HepG2 (cell line): ENCODE measurements around the gene BBS9. TPM values are rescaled to one million over a fixed set of nuclear protein-coding genes. Genes with fewer than 3 reads are reported as not detected.

Experiments
- AHDC1 ChIP-seq: sonication (generic); formaldehyde crosslinking; IDR thresholded peaks from 2 replicates; pipeline ENCODE4 v1.5.1; 2020; ENCODE audit warnings: mild to moderate bottlenecking, missing genetic modification reagents, borderline replicate concordance
- HOXA5 ChIP-seq: sonication (generic); formaldehyde crosslinking; IDR thresholded peaks from 2 replicates; pipeline ENCODE4 v1.4.0; 2020; ENCODE audit warnings: missing genetic modification reagents
- MAFF ChIP-seq: IDR thresholded peaks from 2 replicates; pipeline ENCODE4 v1.6.1; 2011; ENCODE audit warnings: low read depth, low read length, improper control_type of control experiment
- MEIS2 ChIP-seq: sonication (generic); formaldehyde crosslinking; IDR thresholded peaks from 2 replicates; pipeline ENCODE4 v1.9.0; 2021; ENCODE audit warnings: mild to moderate bottlenecking, missing genetic modification reagents
- ONECUT2 ChIP-seq: sonication (generic); formaldehyde crosslinking; IDR thresholded peaks from 2 replicates; pipeline ENCODE4 v1.4.0; 2020; ENCODE audit warnings: missing genetic modification reagents
- PBX2 ChIP-seq: IDR thresholded peaks from 2 replicates; pipeline ENCODE4 v1.6.1; 2016; ENCODE audit warnings: control low read depth
- ZNF317 ChIP-seq: sonication (generic); formaldehyde crosslinking; IDR thresholded peaks from 2 replicates; pipeline ENCODE4 v1.5.0; 2020; ENCODE audit warnings: mild to moderate bottlenecking, missing genetic modification reagents
- polyA plus RNA-seq, 8 experiments: library from polyadenylated mRNA; depleted of rRNA in 3 of 8; stranded (reverse) in 7 of 8; unstranded in 1 of 8; fragments of >200 nt; fragmentation: Illumina TruSeq in 4 of 8; extraction: Trizol in 4 of 8; gene quantifications; 2 replicates each; pipeline versions ENCODE4 v1.2.1 to v1.2.3, GENCODE V29; 2011 to 2016; ENCODE audit warnings: low read depth in 4 of 8, missing spikeins in 1 of 8, mixed read lengths in 1 of 8; ENCODE audit not compliant: insufficient read depth in 1 of 8
- total RNA-seq, 5 experiments: library from RNA; depleted of rRNA; stranded (reverse); fragments of >200 nt; fragmentation: Illumina TruSeq; extraction: Trizol; gene quantifications; 2 replicates each; pipeline ENCODE4 v1.2.3, GENCODE V29; 2016; ENCODE audit warnings: low read depth in 1 of 5

The BBS9 gene
- total and polyA plus RNA-seq, 2 of the 13 experiments (the other 11 are each of a cell fraction or from before 2014, with no cell fraction given): 5.1 to 7.8 TPM

GRCh38 chr7:33619264-33619663 is 489.9 kb downstream of the BBS9 start (continued):
- TF ChIP-seq AHDC1 (peak; percentile 20; the same call in 1 of the 2 replicates), PBX2 (peak; percentile 80), ZNF317 (CRISPR knock-in tag) (0 out of 2 replicates have a peak, but pooled peaks have one; percentile 39), ONECUT2 (CRISPR knock-in tag) (peak; percentile 44; the same call in 1 of the 2 replicates), MEIS2 (CRISPR knock-in tag) (0 out of 2 replicates have a peak, but pooled peaks have one; percentile 37), HOXA5 (CRISPR knock-in tag) (peak; percentile 74; the same call in 1 of the 2 replicates), MAFF (peak; percentile 43; the same call in 1 of the 2 replicates)
